Esophagus muscularis mucosa (tissue), 4 donors: ENCODE results near the gene ZNF467.

Source experiments
- EP300 ChIP-seq: sonication (generic); formaldehyde crosslinking; IDR thresholded peaks from one replicate; pipeline ENCODE4 v1.6.1; 2017; ENCODE audit warnings: antibody characterized with exemption
- POLR2A ChIP-seq: fragments of 450-650 bp; IDR thresholded peaks from one replicate; pipeline ENCODE4 v1.6.1; 2017; ENCODE audit warnings: antibody characterized with exemption, moderate library complexity, mild to moderate bottlenecking, low read depth
- POLR2AphosphoS5 ChIP-seq, 2 donors: sonication (generic); formaldehyde crosslinking; IDR thresholded peaks; one replicate each; pipeline ENCODE4 v1.6.1; 2017; ENCODE audit warnings: antibody characterized with exemption in 2 of 2
- TF ChIP-seq, protein P1 (sequence below), 3 experiments: fragments of 200-600 bp in 2 of 3; fragments of 450-650 bp in 1 of 3; sonication (generic) in 2 of 3; IDR thresholded peaks; one replicate each; pipeline ENCODE4 v1.5.1; 2017 to 2019; ENCODE audit warnings: antibody characterized with exemption in 3 of 3, mild to moderate bottlenecking in 2 of 3, moderate library complexity in 1 of 3

DNA sequence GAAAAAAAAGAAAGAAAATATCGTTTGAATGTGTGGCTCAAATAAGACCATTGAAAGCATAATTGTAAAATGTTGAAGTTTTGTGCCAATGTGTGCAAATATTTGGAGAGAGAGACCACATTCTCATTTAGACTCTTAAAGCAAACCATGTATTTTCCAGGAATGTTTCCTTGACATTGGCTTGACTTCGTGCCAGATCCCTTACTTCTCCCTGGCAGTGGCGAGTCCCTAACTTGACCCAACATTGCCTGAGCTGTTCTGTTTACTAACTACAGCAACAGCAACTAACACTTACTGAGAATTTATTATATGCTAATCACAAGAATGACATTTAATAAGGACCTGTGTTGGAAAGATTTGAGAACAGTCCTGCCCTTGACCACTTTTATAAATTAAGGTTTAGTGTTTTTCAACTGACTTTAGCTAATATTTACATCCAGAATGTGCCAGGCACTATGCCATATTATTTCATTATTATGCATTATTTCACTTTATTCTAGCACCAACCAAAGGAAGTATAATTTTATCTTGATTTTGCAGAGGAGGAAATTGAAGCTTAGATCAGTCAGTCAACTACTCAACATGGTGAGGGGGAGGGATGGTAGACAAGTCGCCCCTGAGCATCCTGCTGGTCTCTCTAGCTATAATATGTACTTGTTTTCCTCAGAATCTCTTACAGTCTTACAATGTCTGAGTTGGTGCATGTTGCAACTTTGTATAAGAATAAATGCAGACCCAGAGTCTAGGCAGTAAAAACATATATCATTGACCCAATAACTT is 29.7 kb downstream of the ZNF467 start:
- no peak for TF ChIP-seq POLR2A
- TF ChIP-seq, protein P1, sequence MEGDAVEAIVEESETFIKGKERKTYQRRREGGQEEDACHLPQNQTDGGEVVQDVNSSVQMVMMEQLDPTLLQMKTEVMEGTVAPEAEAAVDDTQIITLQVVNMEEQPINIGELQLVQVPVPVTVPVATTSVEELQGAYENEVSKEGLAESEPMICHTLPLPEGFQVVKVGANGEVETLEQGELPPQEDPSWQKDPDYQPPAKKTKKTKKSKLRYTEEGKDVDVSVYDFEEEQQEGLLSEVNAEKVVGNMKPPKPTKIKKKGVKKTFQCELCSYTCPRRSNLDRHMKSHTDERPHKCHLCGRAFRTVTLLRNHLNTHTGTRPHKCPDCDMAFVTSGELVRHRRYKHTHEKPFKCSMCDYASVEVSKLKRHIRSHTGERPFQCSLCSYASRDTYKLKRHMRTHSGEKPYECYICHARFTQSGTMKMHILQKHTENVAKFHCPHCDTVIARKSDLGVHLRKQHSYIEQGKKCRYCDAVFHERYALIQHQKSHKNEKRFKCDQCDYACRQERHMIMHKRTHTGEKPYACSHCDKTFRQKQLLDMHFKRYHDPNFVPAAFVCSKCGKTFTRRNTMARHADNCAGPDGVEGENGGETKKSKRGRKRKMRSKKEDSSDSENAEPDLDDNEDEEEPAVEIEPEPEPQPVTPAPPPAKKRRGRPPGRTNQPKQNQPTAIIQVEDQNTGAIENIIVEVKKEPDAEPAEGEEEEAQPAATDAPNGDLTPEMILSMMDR (IDR thresholded peaks at IDR 0.05) = no peak
- no peak for TF ChIP-seq POLR2AphosphoS5 (IDR thresholded peaks at IDR 0.05)
- no peak for TF ChIP-seq EP300
